Measurements from ENCODE around the gene HCRT. TPM values are rescaled to one million over a fixed set of nuclear protein-coding genes. Genes with fewer than 3 reads are reported as not detected.

HCRT gene
- polyA plus RNA-seq, 1 donor from 2014 or later, result not detected

DNA sequence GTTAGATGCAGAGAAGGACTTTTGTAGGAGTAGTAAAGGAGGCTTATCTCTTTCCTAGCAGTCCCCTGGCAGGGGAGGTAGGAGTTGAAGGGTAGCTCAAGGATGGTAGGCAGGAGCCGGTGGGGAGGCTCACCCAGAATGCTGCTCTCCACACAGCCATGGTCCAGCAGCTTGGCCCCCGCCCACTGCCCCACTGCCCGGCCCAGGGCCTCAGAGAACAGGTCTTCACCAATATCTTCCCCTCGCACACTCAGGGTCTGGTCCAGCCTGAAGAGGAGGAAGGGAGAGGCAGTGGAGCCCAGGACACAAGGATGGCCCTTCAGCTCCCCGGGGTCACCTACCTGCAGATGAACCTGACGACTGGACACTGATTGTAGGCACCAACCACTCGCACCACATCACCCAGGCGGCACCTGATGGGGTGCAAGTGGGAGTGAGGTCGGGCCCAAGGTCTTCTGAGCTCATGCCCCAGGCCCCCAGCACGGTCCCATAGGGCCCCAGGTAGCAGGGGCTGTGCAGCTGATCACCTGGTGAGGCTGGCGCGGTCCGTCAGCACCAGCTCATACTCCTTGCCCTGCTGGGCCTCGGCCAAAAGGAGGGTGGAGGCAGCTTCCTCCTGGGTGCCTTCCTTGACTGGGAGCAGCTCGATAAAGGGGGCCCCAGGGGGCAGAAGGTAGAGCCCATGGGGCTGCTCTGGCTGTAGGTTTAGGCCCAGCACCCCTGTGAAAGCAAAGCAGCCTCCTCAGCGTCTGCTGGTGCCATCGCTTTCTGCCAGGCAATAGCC lies 5.4 kb upstream of the HCRT start:
- H3K4me2 ChIP-seq (ENCODE audit: low read length), result no peak overlapping the region
- no peaks in the 10 kb centered on the region for H3K79me2 ChIP-seq (replicated peaks; ENCODE audit: insufficient read depth, low read length)
- no peaks in the 10 kb centered on the region for H3K27me3 ChIP-seq (ENCODE audit: insufficient read depth, low read depth, low read length)
- no peak overlapping the region for H3K27ac ChIP-seq (ENCODE audit: low read length)
- no peaks in the 10 kb centered on the region for H3K9me3 ChIP-seq (ENCODE audit: low read length)
- H2AFZ ChIP-seq (ENCODE audit: low read depth, low read length), result no peak overlapping the region
- no peaks in the 10 kb centered on the region for H4K20me1 ChIP-seq (ENCODE audit: insufficient read depth)
- no peaks in the 10 kb centered on the region for H3K36me3 ChIP-seq (ENCODE audit: insufficient read depth, low read length)
- H3K9ac ChIP-seq (ENCODE audit: low read length), result no peak overlapping the region
- H3F3A ChIP-seq (ENCODE audit: insufficient read depth, low read length, poor library complexity, severe bottlenecking), result no peaks in the 10 kb centered on the region
- no peak overlapping the region for H3K4me3 ChIP-seq (ENCODE audit: low read length)
- no peaks in the 10 kb centered on the region for H3K9me2 ChIP-seq (ENCODE audit: insufficient read depth, low read length)
- TF ChIP-seq RAD21 (conservative IDR thresholded peaks at IDR 0.05), result no peak
- TF ChIP-seq CTCF (IDR thresholded peaks at IDR 0.05; ENCODE audit: poor library complexity, severe bottlenecking), result no peak
- TF ChIP-seq TAF1 (IDR thresholded peaks at IDR 0.05; ENCODE audit: low read depth), result no peak
- TF ChIP-seq SMC3 (conservative IDR thresholded peaks at IDR 0.05; ENCODE audit: poor library complexity), result no peak
- TF ChIP-seq, protein P1, sequence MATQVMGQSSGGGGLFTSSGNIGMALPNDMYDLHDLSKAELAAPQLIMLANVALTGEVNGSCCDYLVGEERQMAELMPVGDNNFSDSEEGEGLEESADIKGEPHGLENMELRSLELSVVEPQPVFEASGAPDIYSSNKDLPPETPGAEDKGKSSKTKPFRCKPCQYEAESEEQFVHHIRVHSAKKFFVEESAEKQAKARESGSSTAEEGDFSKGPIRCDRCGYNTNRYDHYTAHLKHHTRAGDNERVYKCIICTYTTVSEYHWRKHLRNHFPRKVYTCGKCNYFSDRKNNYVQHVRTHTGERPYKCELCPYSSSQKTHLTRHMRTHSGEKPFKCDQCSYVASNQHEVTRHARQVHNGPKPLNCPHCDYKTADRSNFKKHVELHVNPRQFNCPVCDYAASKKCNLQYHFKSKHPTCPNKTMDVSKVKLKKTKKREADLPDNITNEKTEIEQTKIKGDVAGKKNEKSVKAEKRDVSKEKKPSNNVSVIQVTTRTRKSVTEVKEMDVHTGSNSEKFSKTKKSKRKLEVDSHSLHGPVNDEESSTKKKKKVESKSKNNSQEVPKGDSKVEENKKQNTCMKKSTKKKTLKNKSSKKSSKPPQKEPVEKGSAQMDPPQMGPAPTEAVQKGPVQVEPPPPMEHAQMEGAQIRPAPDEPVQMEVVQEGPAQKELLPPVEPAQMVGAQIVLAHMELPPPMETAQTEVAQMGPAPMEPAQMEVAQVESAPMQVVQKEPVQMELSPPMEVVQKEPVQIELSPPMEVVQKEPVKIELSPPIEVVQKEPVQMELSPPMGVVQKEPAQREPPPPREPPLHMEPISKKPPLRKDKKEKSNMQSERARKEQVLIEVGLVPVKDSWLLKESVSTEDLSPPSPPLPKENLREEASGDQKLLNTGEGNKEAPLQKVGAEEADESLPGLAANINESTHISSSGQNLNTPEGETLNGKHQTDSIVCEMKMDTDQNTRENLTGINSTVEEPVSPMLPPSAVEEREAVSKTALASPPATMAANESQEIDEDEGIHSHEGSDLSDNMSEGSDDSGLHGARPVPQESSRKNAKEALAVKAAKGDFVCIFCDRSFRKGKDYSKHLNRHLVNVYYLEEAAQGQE (IDR thresholded peaks at IDR 0.05; ENCODE audit: borderline replicate concordance), result no peak
- TF ChIP-seq EP300 (conservative IDR thresholded peaks at IDR 0.05; ENCODE audit: poor library complexity, severe bottlenecking), result no peak

- H3K4me2 ChIP-seq (ENCODE audit: low read length), result no peak overlapping the region
- no peaks in the 10 kb centered on the region for H4K20me1 ChIP-seq (ENCODE audit: insufficient read depth)
- H3K9ac ChIP-seq (ENCODE audit: low read length), result no peak overlapping the region
- no peak overlapping the region for H3K4me3 ChIP-seq (ENCODE audit: low read length)
- H3K36me3 ChIP-seq (ENCODE audit: insufficient read depth, low read length), result no peaks in the 10 kb centered on the region
- no peaks in the 10 kb centered on the region for H3K27me3 ChIP-seq (ENCODE audit: insufficient read depth, low read depth, low read length)
- no peak overlapping the region for H2AFZ ChIP-seq (ENCODE audit: low read depth, low read length)
- TF ChIP-seq CTCF (IDR thresholded peaks at IDR 0.05; ENCODE audit: poor library complexity, severe bottlenecking) (no peak), POLR2AphosphoS5 (IDR thresholded peaks at IDR 0.05) (no peak), EZH2 (IDR thresholded peaks at IDR 0.05; ENCODE audit: borderline replicate concordance, insufficient read depth, low read length, poor library complexity, severe bottlenecking) (no peak)
- TF ChIP-seq, protein P1 (IDR thresholded peaks at IDR 0.05; ENCODE audit: borderline replicate concordance), result no peak
- no peaks in the 10 kb centered on the region for H3K9me3 ChIP-seq (ENCODE audit: low read length)
- no peak overlapping the region for H3K27ac ChIP-seq (ENCODE audit: low read length)
- no peaks in the 10 kb centered on the region for H3K9me2 ChIP-seq (ENCODE audit: insufficient read depth, low read length)
- H3K79me2 ChIP-seq (replicated peaks; ENCODE audit: insufficient read depth, low read length), result no peaks in the 10 kb centered on the region
- H3F3A ChIP-seq (ENCODE audit: insufficient read depth, low read length, poor library complexity, severe bottlenecking), result no peaks in the 10 kb centered on the region
Measured at GRCh38 chr17:42189651-42189965, 4.4 kb upstream of the HCRT start.

Measured in neural cell (in vitro differentiated cells).